GM12891 (cell line): Measurements from ENCODE around the gene SPRED3.

Experiments used
- PAX5 ChIP-seq: IDR thresholded peaks from 2 replicates; pipeline ENCODE4 v1.6.1; 2011; ENCODE audit warnings: low read length, moderate library complexity, mild to moderate bottlenecking; ENCODE audit not compliant: insufficient read depth, severe bottlenecking
- POLR2A ChIP-seq: IDR thresholded peaks from 2 replicates; pipeline ENCODE4 v1.6.1; 2011; ENCODE audit warnings: low read depth, low read length, control low read depth
- POLR2AphosphoS5 ChIP-seq: IDR thresholded peaks from 2 replicates; pipeline ENCODE4 v1.6.1; 2011; ENCODE audit warnings: low read depth, low read length, control low read depth
- POU2F2 ChIP-seq: IDR thresholded peaks from 2 replicates; pipeline ENCODE4 v1.6.1; 2011; ENCODE audit warnings: low read depth, mild to moderate bottlenecking, control low read depth, low read length, moderate library complexity
- SPI1 ChIP-seq: IDR thresholded peaks from 2 replicates; pipeline ENCODE4 v1.6.1; 2011; ENCODE audit warnings: low read depth, low read length, control low read depth
- TAF1 ChIP-seq: IDR thresholded peaks from 2 replicates; pipeline ENCODE4 v1.6.1; 2011; ENCODE audit warnings: low read depth, low read length, control low read depth

- no peak for TF ChIP-seq POLR2AphosphoS5
- TF ChIP-seq POLR2A: no peak
- no peak for TF ChIP-seq SPI1
- TF ChIP-seq TAF1: no peak
- no peak for TF ChIP-seq POU2F2
- TF ChIP-seq PAX5: no peak
These were observed 11.4 kb upstream of the SPRED3 start for GRCh38 chr19:38377052-38377451.
